ENCODE measurements around the gene SOCS4.
A peak's percentile ranks its signal among the peaks of the same experiment; 100 is the strongest.
"Not testable (repeated sequence)": the region's sequence is repeated elsewhere in the genome, so short reads cannot be mapped to it uniquely, and the experiment has no call there.

The SOCS4 gene

DNA sequence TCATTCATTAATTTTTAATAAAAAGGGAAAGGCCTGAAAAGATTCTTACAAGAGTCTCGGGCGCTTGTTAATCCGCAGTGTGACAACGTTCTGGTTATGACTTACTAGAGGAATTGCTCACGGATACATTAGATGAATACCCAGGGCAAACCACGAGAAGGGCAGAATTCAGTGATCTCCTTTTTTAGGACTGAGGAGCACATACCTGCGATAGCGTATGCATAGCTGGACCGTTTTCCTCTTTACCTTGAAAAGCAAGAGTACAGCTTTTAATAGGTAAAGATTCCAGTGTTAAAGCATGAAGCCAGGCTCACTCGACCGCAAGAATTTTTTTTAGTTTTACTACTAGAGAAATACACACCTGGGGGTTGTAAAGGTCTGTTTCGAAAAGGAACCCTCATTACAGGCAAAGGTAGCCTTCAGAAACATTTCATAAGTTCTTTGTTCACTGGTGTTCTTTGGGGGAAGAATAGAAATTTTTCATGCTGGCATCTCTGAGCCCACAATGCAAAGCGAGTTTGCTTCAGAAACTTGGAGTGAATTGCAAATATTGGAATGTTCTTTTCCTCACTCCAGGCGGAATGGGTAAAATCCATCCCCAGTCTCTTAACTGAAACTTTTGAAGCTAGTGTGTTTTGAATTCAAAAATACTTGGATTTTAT, 25.4 kb downstream of the SOCS4 start:
- no peak for FAIRE-seq

DNA sequence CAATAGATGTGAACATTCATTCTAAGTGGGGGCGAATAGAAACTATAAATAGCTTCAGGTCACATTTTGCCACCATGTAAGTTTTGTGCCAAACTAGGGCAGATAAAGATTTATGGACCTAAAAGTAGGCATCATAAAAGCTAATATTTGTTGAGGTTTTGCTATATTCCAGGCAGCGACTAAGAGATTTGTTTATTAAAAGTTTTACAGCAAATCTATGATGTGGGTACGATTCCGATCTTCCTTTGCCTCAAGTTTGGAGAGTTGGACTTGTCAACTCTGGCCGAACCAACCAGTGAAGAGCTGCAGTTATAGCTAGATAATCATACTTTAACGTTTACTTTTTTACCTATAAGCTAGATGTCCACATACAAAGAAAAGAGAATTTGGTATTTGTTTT, 26.0 kb downstream of the SOCS4 start:
- no peak for FAIRE-seq

DNA sequence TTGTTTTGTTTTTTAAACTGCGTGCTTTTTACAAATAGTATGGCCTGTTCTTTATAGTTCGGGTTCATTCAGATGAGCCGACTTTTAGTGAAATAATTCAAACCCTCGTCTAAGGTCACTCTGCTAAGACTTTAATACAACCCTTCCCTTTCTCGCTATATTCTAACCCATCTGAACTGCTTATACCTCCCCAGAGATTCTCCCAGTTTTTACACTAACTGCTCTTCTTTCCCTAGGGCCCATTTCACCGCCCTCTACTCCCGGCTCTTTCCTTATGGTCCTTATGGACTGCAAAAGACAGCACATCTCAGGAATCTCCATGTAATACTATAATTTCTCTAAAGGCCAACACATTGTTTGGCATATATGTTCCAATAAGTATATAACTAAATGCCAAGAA, 26.5 kb downstream of the SOCS4 start:
- no peak for FAIRE-seq

- FAIRE-seq: no peak
These were observed 27.1 kb downstream of the SOCS4 start for GRCh38 chr14:55054098-55054497.

GRCh38 chr14:55057919-55058318, 30.9 kb downstream of the SOCS4 start:
- no peak for FAIRE-seq

DNA sequence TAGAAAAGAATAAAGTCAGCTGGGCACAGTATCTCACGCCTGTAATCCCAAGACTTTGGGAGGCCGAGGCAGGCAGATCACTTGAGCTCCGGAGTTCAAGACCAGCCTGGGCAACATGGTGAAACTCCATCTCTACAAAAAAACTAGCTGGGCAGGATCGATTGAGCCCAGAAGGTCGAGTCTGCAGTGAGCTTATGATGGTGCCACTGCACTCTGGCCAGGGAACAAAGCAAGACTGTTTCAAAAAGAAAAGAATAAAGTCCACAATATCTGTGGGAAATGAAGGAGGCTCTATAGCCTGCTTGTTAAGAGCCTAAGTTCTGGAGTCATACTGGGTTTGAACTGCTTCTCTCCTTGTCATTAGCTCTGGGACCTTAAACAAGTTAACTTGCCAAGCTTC, 32.3 kb downstream of the SOCS4 start:
- FAIRE-seq: no peak

- FAIRE-seq: no peak
These were observed 35.7 kb downstream of the SOCS4 start for GRCh38 chr14:55062517-55063351.

GRCh38 chr14:55064896-55065295, 37.9 kb downstream of the SOCS4 start:
- FAIRE-seq: peak; percentile 62

- no peak for FAIRE-seq
These were observed 38.4 kb downstream of the SOCS4 start for GRCh38 chr14:55065411-55065810.

DNA sequence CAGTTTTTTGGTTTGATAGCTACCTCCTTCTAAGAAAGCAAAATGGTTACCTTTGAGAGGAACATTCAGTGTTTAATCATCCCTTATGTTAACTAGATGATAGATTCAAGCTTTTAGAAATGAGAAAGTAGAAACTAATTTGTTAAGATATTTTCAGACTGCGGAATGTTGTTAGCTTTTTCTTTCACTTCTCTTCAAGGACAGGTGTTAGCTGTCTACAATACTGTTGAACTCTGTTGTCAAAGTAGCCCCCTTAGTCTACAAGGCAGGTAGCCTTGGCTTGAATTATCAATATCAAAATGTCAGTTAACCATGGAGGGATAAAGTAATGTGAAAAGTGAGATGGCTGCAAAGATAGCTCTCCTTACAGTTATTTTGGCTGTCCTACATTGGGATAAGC, 39.2 kb downstream of the SOCS4 start:
- no peak for FAIRE-seq

DNA sequence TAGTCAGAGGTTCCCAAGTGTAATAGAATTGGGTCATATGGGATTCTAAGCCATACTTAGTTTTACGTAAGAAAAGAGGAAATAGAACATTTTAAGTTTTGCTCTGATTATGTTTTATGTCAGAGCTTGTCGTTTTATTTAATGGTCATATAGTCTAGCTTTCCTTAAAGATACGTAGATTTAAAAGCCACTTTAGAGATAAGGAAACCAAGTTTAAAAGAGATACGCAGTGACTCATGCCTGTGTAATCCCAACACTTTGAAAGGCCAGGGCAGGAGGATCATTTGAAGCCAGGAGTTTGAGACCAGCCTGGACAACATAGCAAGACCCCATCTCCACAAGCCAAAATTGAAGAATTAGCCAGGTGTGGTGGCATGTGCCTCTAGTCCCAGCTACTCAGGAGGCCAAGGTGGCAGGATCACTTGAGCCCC, 44.0 kb downstream of the SOCS4 start:
- FAIRE-seq: no peak

DNA sequence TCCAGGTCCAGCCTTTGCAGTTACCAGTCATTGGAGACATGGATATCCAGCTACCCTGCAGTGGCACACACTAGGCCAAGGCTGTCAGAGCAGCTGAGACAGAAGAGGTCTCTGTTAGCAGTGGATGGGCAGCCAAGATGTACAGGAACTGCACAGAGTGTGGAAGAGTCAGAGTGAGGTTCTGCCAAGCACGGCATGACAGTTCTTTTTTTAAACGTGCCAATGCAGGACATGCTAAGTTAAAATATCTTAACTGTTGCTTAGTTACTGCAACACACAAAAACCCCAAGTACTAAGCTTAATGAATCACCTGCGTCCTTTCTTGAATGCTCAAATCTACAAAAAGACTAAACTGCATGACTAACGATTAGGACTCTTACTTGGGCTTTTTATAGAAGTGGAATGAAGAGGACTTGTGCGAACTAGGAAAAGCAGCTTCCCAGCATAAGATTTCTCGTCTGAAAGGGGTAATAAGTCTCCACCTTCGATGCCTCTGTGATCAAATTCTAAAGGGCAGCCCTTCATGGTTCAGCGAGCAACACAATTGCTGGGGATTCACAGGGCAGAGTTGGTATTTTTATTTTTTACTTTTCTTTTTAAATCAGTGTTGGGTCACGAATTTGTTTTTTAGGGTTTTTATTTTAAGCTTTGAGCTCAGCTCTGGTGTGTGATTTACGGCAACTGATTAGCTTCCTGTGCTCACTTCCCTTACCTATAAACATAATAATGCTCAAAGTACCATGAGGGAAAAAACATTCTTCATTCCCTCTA, 45.0 kb downstream of the SOCS4 start:
- no peak for FAIRE-seq

DNA sequence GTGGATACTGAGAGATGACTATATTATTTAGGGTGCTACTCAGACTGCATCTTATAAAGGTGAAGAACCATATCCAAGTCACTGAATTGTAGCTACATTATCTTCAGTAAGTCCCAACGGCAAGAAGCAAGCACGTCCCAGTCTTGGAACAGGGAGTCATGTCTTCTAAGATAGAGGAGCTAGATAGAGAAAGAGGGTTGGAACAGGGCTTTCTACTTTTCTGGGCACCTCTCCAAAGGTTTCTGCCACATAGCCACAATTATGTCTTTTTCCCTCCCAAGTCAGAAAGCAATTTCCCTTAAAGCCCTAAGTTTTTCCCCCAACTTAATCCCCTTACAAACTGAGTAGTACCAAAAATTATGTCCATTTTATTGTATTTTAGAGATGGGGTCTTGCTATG, 46.8 kb downstream of the SOCS4 start:
- no peak for FAIRE-seq

GRCh38 chr14:55074662-55075061, 47.6 kb downstream of the SOCS4 start:
- no peak for FAIRE-seq

GRCh38 chr14:55075628-55076175, 48.7 kb downstream of the SOCS4 start:
- no peak for FAIRE-seq

DNA sequence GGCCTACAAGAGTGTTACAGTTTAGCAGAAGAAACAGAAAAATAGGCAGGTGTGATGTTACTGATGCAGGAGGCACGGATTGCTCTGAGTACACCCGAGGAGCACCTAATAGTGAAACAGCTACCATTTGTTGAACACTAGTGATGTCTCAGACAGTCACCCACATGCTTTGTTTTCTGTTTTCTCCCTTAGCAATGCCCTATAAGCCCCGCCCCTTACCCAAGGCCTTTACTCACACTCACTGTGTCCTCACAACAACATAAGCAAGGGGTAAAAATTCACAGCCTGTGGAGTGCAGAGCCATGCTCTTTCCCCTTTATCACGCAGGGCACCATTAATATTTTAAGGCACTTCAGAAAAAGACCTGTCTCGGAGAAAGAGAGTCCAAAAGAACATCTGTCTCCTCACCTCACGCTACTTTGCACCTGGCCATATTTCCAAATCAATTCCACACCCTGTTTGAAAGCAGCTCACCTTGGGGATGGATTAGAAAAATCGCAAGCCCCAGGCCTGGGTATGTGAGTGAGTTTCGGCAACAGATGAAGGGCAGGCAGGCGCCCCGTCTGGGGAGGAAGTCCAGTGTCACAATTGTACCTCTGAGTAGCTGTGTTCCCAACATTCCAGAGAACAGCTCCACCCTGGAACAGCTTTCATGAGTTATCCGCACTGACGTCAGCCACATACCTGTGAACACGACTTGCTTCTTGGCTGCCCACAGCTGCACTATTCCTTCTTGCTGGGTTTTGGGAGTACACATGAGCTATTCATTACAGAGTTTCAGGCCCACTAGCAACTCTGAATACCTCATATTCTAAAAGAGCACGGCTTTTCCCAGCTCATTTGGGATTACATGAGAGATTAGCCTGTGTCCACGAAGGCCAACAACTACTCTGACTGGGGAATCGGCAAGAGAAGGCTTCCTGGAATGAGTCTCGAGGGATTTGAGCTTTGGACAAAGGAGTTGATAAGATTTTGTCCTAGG, 50.4 kb downstream of the SOCS4 start:
- no peak for FAIRE-seq

- FAIRE-seq: not testable (repeated sequence)
These were observed 52.9 kb downstream of the SOCS4 start for GRCh38 chr14:55079961-55080360.

- FAIRE-seq: no peak
These were observed 57.5 kb downstream of the SOCS4 start for GRCh38 chr14:55084401-55085059.

DNA sequence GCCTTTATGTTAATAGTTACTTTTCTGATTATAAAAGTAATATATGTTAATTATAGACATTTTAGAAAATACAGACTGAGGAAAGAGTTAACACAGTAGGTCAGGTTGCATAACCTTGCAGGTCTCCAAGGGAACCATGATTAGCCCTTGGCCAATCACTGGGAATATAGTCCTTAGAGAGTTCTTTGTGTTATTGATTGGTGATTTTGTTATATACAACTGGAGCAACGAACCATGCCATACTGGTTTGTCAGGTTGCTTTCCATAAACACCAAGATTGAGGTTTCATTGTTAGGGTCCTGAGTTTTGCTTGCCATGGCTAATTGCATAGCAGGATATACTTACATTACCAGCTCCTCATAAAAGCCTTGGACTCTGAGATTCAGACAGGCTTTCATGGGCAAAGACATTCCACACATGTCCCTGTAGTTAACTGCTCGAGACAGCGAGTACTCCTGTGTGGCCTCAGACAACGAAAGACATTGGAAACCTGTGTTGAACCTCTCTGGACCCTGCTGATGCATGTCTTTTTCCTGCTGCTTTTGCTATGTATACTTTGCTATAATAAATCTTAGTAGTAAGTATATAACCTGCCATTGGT, 58.1 kb downstream of the SOCS4 start:
- FAIRE-seq: no peak

DNA sequence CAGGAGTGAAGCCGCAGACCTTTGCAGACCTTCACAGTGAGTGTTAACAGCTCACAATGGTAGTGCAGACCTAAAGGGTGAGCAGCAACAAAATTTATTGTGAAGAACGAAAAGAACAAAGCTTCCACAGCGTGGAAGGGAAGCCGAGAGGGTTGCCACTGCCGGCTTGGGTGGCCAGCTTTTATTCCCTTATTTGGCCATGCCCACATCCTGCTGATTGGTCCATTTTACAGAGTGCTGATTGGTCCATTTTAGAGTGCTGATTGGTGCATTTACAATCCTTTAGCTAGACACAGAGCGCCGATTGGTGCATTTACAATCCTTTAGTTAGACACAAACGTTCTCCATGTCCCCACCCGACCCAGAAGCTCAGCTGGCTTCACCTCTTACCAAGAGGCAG, 59.9 kb downstream of the SOCS4 start:
- no peak for FAIRE-seq

- no peak for FAIRE-seq
These were observed 61.3 kb downstream of the SOCS4 start for GRCh38 chr14:55088356-55088755.
